Aorta (tissue), 5 donors: ENCODE measurements around the gene MTOR. TPM values are rescaled to one million over a fixed set of nuclear protein-coding genes. Genes with fewer than 3 reads are reported as not detected.
"Not testable (repeated sequence)": the region's sequence is repeated elsewhere in the genome, so short reads cannot be mapped to it uniquely, and the experiment has no call there.

Experiments
- ATAC-seq: fragments of 200-7000 bp; cut with Tn5 transposase; one replicate; pipeline ENCODE4 v1.9.1; 2022; ENCODE audit warnings: moderate library complexity; ENCODE audit not compliant: low FRiP score
- DNase-seq, 2 donors: peaks; one replicate each; pipeline ENCODE4 v3.0.0-alpha.2; 2020
- H3K27ac ChIP-seq, 2 donors: one replicate each; pipeline ENCODE4 v1.5.1; 2013; ENCODE audit warnings: low read length in 2 of 2, mild to moderate bottlenecking in 2 of 2, moderate library complexity in 2 of 2, control low read depth in 1 of 2, inconsistent platforms in 1 of 2, low read depth in 1 of 2
- H3K27me3 ChIP-seq, 2 donors: one replicate each; pipeline ENCODE4 v1.6.1; 2013; ENCODE audit warnings: control low read depth in 1 of 2, low read length in 1 of 2, mild to moderate bottlenecking in 1 of 2, moderate library complexity in 1 of 2; ENCODE audit not compliant: insufficient read depth in 2 of 2, control insufficient read depth in 1 of 2
- H3K36me3 ChIP-seq, 2 donors: one replicate each; pipeline ENCODE4 v1.6.1; 2013; ENCODE audit warnings: control low read depth in 1 of 2, low read length in 1 of 2, mild to moderate bottlenecking in 1 of 2; ENCODE audit not compliant: insufficient read depth in 2 of 2, control insufficient read depth in 1 of 2
- H3K4me1 ChIP-seq, 2 donors: one replicate each; pipeline ENCODE4 v1.6.1; 2013; ENCODE audit warnings: low read length in 2 of 2, control low read depth in 1 of 2, mild to moderate bottlenecking in 1 of 2, moderate library complexity in 1 of 2; ENCODE audit not compliant: insufficient read depth in 2 of 2, control insufficient read depth in 1 of 2
- H3K4me3 ChIP-seq, 2 donors: one replicate each; pipeline ENCODE4 v1.5.1; 2013; ENCODE audit warnings: low read length in 2 of 2, control low read depth in 1 of 2, mild to moderate bottlenecking in 1 of 2
- H3K9me3 ChIP-seq: one replicate; pipeline ENCODE4 v1.6.1; 2013; ENCODE audit warnings: mild to moderate bottlenecking, low read length; ENCODE audit not compliant: control insufficient read depth
- WGBS, 2 donors: extraction: QIAGEN DNeasy Blood & Tissue Kit; methylation state at CpG; one replicate each; pipeline ENCODE4 v1.1.7; 2013; 5-methylcytosine and 5-hydroxymethylcytosine counted together
- intact Hi-C, 2 donors: fragments of 100-400 bp; cut with DNase I; formaldehyde crosslinking; loops; one replicate each; pipeline versions ENCODE4 v1.14.2 to v1.15.0; 2022
- polyA plus RNA-seq, 2 donors: library from polyadenylated mRNA; stranded (reverse); fragments of 200-250 nt; gene quantifications; one replicate each; pipeline ENCODE4 v1.2.3, GENCODE V29; 2013
- total RNA-seq, 2 donors: library from RNA; stranded (reverse); fragmentation: NEBNext Ultra II Directional; extraction: Animal tissue kit (Norgen Biotek cat#: 25700); gene quantifications; one replicate each; pipeline ENCODE4 v1.2.1, GENCODE V29; 2021
- donor health status: healthy with polysubstance abuse.
- donor health status: Bipolar disorder and iron deficiency.
- donor health status: DM: no; HTN: no; CAD: no.
- donor health status: DM: no; HTN: no; CAD: no.
- donor health status: DM: yes; HTN: yes; CAD: no.

MTOR gene
- total and polyA plus RNA-seq, 4 donors = 7.5 to 31.8 (median 22.9) TPM

DNA sequence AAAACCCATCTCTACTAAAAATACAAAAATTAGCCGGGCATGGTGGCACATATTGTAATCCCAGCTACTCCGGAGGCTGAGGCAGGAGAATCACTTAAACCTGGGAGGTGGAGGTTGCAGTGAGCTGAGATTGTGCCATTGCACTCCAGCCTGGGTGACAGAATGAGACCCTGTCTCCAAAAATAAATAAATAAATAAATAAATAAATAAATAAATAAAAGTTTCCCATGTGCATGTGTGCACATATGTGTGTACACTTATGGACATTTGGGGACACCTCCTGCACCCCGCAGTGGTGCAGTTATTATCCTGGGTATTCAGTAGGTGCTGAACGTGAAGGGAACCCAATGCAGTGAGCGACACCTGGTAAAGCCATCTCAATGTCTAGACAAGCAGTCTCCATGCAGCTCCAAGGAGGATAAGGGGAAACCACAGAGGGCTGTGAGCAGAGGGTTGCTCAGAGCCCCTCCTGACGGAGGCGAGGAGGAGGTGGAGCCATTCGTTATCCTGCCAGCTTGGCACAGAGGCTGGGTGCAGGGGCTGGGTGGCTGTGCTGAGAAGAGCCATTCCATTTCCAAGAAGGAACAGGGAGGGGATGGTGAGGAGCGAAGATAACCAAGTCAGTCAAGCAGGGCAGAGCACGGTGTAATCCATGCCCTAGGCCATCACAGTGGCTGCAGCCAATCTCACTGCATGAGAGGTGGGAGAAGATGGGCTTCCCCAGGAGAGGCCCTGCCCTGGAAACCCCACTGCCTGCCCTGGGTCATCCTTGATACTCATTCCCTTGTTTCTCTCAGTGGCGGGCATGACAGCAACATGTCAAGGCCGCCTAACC is 36.3 kb upstream of the MTOR start:
- ATAC-seq (peak; percentile 26), DNase-seq (no peak)
- intact Hi-C loops = no loop called here
- WGBS, 2 donors = 67 to 77% methylated on average over 12 of the region's 12 CpGs
- H3K36me3 ChIP-seq = peaks cover 0 to 2% of the 10 kb centered on the region in 2 donors
- no peaks in the 10 kb centered on the region for H3K4me1 ChIP-seq
- H3K27ac ChIP-seq = no peak overlapping the region
- H3K27me3 ChIP-seq = no peaks in the 10 kb centered on the region
- H3K9me3 ChIP-seq = no peaks in the 10 kb centered on the region
- H3K4me3 ChIP-seq = no peak overlapping the region

DNA sequence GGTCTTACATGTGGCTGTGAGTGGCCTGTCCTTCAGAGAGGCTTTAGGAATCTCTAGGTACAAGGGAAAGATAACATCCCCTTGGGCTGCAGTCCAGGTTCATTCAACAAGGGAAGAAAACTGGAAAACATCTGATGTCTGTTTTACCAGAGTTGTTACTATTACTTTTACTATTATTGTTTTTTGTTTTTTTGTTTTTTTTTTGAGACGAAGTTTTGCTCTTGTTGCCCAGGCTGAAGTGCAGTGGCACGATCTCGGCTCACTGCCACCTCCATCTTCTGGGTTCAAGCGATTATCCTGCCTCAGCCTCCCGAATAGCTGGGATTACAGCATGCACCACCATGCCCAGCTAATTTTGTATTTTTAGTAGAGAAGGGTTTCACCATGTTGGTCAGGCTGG is 35.4 kb upstream of the MTOR start:
- DNase-seq, H3K4me1 ChIP-seq, H3K27me3 ChIP-seq, H3K27ac ChIP-seq, ATAC-seq, H3K9me3 ChIP-seq, intact Hi-C loops, H3K36me3 ChIP-seq, H3K4me3 ChIP-seq: not testable (repeated sequence)
- 96% methylated on average over 5 of the region's 5 CpGs for WGBS, 2 donors

DNA sequence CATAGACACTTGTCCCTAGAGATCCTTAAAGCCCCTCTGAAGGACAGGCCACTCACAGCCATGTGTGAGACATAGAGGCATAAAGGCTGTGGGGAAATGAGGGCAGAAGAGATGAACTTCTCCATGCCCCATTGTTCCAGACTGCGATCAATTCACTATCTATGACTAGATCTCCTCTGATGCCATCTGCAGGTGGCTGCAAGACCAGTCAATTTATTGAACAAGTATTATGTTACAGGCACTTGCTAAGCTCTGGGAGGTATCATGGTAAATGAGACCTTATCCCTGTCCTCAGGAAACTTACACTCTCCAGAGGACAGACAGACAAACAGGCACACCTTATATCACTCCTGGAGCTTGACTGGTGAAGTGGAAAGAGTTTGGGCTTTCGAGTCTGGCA is 33.6 kb upstream of the MTOR start:
- no peaks in the 10 kb centered on the region for H3K4me1 ChIP-seq
- DNase-seq (no peak), ATAC-seq (no peak)
- intact Hi-C loops = no loop called here
- 96 to 99% methylated on average over 2 of the region's 2 CpGs for WGBS, 2 donors
- H3K4me3 ChIP-seq = no peak overlapping the region
- no peaks in the 10 kb centered on the region for H3K27me3 ChIP-seq
- no peak overlapping the region for H3K27ac ChIP-seq
- no peaks in the 10 kb centered on the region for H3K9me3 ChIP-seq
- peaks cover 0 to 2% of the 10 kb centered on the region in 2 donors for H3K36me3 ChIP-seq

DNA sequence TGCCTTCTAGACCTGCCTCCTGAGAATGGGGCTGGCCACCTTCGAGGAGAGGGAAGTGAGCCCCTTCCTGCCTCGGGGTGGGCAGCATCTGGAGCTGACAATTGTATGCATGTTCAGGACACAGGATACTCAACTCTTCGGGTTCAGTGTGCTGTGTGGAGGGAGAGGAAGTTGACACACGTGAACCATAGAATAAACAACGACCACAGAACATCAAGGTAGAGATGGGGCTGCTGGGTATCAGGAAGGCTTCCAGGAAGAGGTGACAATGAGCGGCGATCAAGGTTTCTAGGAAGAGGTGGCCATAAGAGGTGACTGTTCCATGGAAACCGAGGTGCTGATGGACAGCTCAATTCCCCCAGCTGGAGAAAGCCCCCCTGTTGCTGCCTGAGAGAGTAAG is 32.6 kb upstream of the MTOR start:
- H3K9me3 ChIP-seq = no peaks in the 10 kb centered on the region
- 78 to 80% methylated on average over 8 of the region's 8 CpGs for WGBS, 2 donors
- DNase-seq (no peak), ATAC-seq (no peak)
- H3K36me3 ChIP-seq = peaks cover 2% of the 10 kb centered on the region in 2 donors
- H3K4me3 ChIP-seq = no peak overlapping the region
- H3K27me3 ChIP-seq = no peaks in the 10 kb centered on the region
- intact Hi-C loops = no loop called here
- H3K4me1 ChIP-seq = no peaks in the 10 kb centered on the region
- H3K27ac ChIP-seq = no peak overlapping the region

DNA sequence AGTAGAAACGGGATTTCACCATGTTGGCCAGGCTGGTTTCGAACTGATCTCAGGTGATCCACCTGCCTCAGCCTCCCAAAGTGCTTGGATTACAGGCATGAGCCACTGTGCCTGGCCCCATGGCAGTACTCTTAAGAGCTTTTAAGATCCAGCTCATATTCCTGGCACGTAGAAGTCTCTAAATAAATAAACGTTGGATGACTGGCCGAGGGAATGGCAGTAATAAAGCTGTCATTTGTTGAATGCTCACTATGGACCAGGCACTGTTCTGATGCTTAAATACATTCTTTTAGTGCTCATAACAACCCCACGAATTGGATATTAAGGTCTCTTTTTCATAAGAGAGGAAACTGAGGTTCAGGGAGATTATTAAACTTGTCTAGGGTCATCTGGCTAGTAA is 31.5 kb upstream of the MTOR start:
- ATAC-seq (no peak), DNase-seq (no peak)
- H3K9me3 ChIP-seq = no peaks in the 10 kb centered on the region
- H3K4me3 ChIP-seq = no peak overlapping the region
- H3K36me3 ChIP-seq = peaks cover 2% of the 10 kb centered on the region in 2 donors
- intact Hi-C loops = no loop called here
- no peak overlapping the region for H3K27ac ChIP-seq
- no peaks in the 10 kb centered on the region for H3K27me3 ChIP-seq
- no peaks in the 10 kb centered on the region for H3K4me1 ChIP-seq
- WGBS, 2 donors = 54 to 55% methylated on average over 6 of the region's 6 CpGs

DNA sequence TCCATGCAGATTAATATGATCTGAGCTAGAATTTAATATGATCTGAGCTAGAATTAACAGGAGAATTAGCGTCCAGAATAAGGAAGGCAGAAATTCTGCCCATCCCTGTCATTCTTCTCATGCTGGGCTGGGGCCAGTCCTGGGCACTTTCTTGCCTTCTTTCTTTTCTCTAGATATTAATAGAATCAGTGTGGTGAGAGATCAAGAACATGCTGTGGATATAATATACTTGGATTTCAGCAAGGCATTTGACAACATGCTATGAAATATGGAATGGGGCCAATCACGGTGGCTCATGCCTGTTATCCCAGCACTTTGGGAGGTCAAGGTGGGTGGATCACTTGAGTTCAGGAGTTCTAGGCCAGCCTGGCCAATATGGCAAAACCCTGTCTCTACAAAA is 28.7 kb upstream of the MTOR start:
- Histone ChIP-seq H3K36me3 (peaks cover 2 to 7% of the 10 kb centered on the region in 2 donors), H3K4me3 (no peak overlapping the region), H3K4me1 (no peaks in the 10 kb centered on the region), H3K27me3 (no peaks in the 10 kb centered on the region), H3K27ac (no peak overlapping the region), H3K9me3 (no peaks in the 10 kb centered on the region)
- intact Hi-C loops = no loop called here
- 65 to 68% methylated on average over 2 of the region's 2 CpGs for WGBS, 2 donors
- DNase-seq (no peak), ATAC-seq (no peak)

DNA sequence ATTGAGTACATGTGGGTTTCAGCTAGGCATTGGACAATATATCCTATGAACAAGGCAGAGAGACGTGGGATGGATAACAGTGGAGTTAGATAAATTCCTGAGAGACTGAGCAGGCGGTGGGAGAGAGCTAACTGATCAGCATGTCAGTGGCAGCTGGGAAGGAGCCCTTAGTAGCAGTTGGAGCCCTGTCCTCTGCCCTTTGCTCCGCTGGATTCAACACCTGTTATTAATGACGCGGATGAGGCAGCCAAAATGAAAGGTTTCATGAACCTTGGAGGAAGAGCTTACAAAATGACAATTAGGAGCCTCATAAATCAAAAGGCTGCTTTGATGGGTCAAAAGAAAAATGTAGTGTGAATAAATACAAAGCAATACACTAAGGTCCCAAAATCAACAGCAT is 26.7 kb upstream of the MTOR start:
- Histone ChIP-seq H3K27me3 (no peaks in the 10 kb centered on the region), H3K9me3 (no peaks in the 10 kb centered on the region), H3K4me3 (no peak overlapping the region), H3K4me1 (no peaks in the 10 kb centered on the region), H3K27ac (no peak overlapping the region), H3K36me3 (peaks cover 2 to 8% of the 10 kb centered on the region in 2 donors)
- ATAC-seq (no peak), DNase-seq (no peak)
- 84 to 87% methylated on average over 5 of the region's 5 CpGs for WGBS, 2 donors
- intact Hi-C loops = no loop called here

DNA sequence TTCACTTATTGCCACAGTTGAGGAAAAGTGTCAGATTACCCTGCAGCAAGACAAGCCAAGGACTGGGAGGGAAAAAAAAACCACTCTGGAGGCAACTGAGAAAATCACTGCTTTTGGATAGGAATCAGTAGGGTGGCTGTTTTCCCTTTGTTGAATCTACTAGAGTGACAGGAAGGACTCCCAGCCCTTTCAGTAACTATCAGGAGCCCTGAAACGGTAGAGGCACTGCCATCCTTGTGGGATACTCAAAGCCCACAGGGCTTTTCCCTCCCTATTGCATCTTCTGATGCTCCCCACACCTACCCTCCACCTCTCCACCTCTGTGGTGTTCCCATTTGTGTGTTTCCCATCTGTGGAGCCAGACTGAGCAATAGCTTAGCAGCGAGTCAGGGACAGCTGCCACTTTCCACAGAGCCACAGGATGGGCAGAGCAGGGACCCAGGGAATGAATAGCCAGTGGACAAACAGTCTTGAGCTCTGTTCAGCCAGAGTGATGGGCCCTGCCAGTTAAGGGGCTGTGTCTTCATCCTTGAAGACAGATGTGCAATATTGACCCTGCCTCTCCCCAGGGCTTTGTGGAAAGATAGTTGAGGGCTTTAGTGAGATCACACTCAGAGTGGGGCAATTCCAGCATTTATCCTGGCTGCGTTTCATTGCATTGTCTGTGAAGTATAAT is 24.5 kb upstream of the MTOR start:
- Histone ChIP-seq H3K4me3 (no peak overlapping the region), H3K36me3 (peaks cover 2 to 8% of the 10 kb centered on the region in 2 donors), H3K4me1 (no peaks in the 10 kb centered on the region), H3K27ac (no peak overlapping the region), H3K9me3 (no peaks in the 10 kb centered on the region), H3K27me3 (no peaks in the 10 kb centered on the region)
- intact Hi-C loops = no loop called here
- DNase-seq = no peak
- 87 to 89% methylated on average over 3 of the region's 3 CpGs for WGBS, 2 donors
- no peak for ATAC-seq
